Measurements from ENCODE around the gene S100A10. TPM values are rescaled to one million over a fixed set of nuclear protein-coding genes. Genes with fewer than 3 reads are reported as not detected.

S100A10 gene
- total and polyA plus RNA-seq, 2 of the 4 experiments (the other 2 are of a cell fraction): 86.0 to 277 TPM

- H3K79me1 ChIP-seq (ENCODE audit: low read depth in 1 of 2, low read length in 2 of 2): no peaks in the 10 kb centered on the region
- no peak overlapping the region for H2AFZ ChIP-seq (replicated peaks; ENCODE audit: low read length, poor library complexity)
- no peak overlapping the region for H2AK9ac ChIP-seq (replicated peaks; ENCODE audit: low read depth, low read length, poor library complexity)
- intact Hi-C loops (cut with micrococcal nuclease): loop anchor here (5.0 kb wide), 1 partner anchor 34 kb away; no protein-coding TSS in a partner anchor
- in situ Hi-C loops (cut with MboI; ENCODE audit: low sequenced_read_pairs): no loop called here
- no peak overlapping the region for H3K27ac ChIP-seq (ENCODE audit: insufficient read depth, low read length)
- H4K20me1 ChIP-seq (ENCODE audit: insufficient read depth, low read length): peaks cover 5% of the 10 kb centered on the region; the same call in 1 of the 2 replicates
- TF ChIP-seq ELK1 (IDR thresholded peaks at IDR 0.05; ENCODE audit: borderline replicate concordance, low read depth, low read length): no peak
- no peak for TF ChIP-seq BHLHE40 (IDR thresholded peaks at IDR 0.05; ENCODE audit: low read depth, low read length)
- no peak for TF ChIP-seq RAD21 (IDR thresholded peaks at IDR 0.05; ENCODE audit: low read length)
- no peak for TF ChIP-seq MAFK (IDR thresholded peaks at IDR 0.05; ENCODE audit: low read depth, low read length)
- no peak for TF ChIP-seq SMC3 (IDR thresholded peaks at IDR 0.05; ENCODE audit: low read depth, low read length)
- TF ChIP-seq POLR2A (IDR thresholded peaks at IDR 0.05; ENCODE audit: low read depth, low read length): no peak
- TF ChIP-seq CHD1 (IDR thresholded peaks at IDR 0.05; ENCODE audit: low read depth, low read length): no peak
- no peak for TF ChIP-seq USF2 (IDR thresholded peaks at IDR 0.05; ENCODE audit: low read depth, low read length)
- no peak for TF ChIP-seq CTCF (conservative IDR thresholded peaks at IDR 0.05; ENCODE audit: low read depth, low read length)
- TF ChIP-seq MXI1 (IDR thresholded peaks at IDR 0.05; ENCODE audit: borderline replicate concordance, low read depth, low read length): no peak
- TF ChIP-seq RFX5 (IDR thresholded peaks at IDR 0.05; ENCODE audit: low read depth, low read length): no peak
- TF ChIP-seq FOS (IDR thresholded peaks at IDR 0.05; ENCODE audit: low read depth, low read length): no peak
- no peak for TF ChIP-seq CEBPB (IDR thresholded peaks at IDR 0.05; ENCODE audit: low read depth, low read length)
- no peak for TF ChIP-seq RCOR1 (IDR thresholded peaks at IDR 0.05; ENCODE audit: insufficient replicate concordance, low read length)
- no peak for TF ChIP-seq NFE2L2 (IDR thresholded peaks at IDR 0.05; ENCODE audit: low read depth, low read length)
- no peak for TF ChIP-seq MAZ (IDR thresholded peaks at IDR 0.05; ENCODE audit: borderline replicate concordance, low read depth, low read length)
- H4K5ac ChIP-seq (ENCODE audit: low read depth, low read length): no peak overlapping the region
- DNase-seq (no peak), ATAC-seq (ENCODE audit: low read depth) (no peak)
- no peak overlapping the region for H3K18ac ChIP-seq (ENCODE audit: low read depth, low read length)
- no peak overlapping the region for H2BK120ac ChIP-seq (ENCODE audit: low read depth, low read length)
- H3K9me3 ChIP-seq (ENCODE audit: control insufficient read depth, insufficient read depth, low read length): no peaks in the 10 kb centered on the region
- no peak overlapping the region for H2BK5ac ChIP-seq (ENCODE audit: low read depth, low read length, poor library complexity, severe bottlenecking)
- H3K23ac ChIP-seq (ENCODE audit: low read depth, low read length): no peak overlapping the region
- H3K4me3 ChIP-seq (ENCODE audit: insufficient read depth, low read depth, low read length): no peak overlapping the region
- H4K91ac ChIP-seq (ENCODE audit: insufficient read depth, low read depth, low read length): no peak overlapping the region
- no peaks in the 10 kb centered on the region for H3K4me1 ChIP-seq (ENCODE audit: control insufficient read depth, insufficient read depth, low read length)
- BruUV-seq (replicated peaks): no TSS peak
- H3K14ac ChIP-seq (replicated peaks; ENCODE audit: low read depth, low read length): no peak overlapping the region
- no peak overlapping the region for H4K8ac ChIP-seq (ENCODE audit: low read depth in 2 of 2, low read length in 2 of 2)
- H3K4me2 ChIP-seq (ENCODE audit: low read depth, low read length): no peak overlapping the region
- no peaks in the 10 kb centered on the region for H3K27me3 ChIP-seq (ENCODE audit: control insufficient read depth, insufficient read depth, low read length)
- CTCF ChIA-PET: no interaction called here
- H2BK20ac ChIP-seq (ENCODE audit: low read depth, low read length): no peak overlapping the region
- H2BK15ac ChIP-seq (ENCODE audit: low read depth, low read length): no peak overlapping the region
- dilution Hi-C loops (cut with HindIII; ENCODE audit: low sequenced_read_pairs, unreplicated experiment): no loop called here
- POLR2A ChIA-PET (ENCODE audit: unreplicated experiment): no interaction called here
- no peak overlapping the region for H3K56ac ChIP-seq (ENCODE audit: extremely low read depth, insufficient read depth, low read length)
- no peak overlapping the region for H3K9ac ChIP-seq (ENCODE audit: low read depth, low read length)
- no peak overlapping the region for H2AK5ac ChIP-seq (ENCODE audit: low read depth, low read length)
- no peak overlapping the region for H3K4ac ChIP-seq (ENCODE audit: low read depth, low read length)
- peaks cover 4% of the 10 kb centered on the region; the same call in 1 of the 2 replicates for H3K9me1 ChIP-seq (ENCODE audit: insufficient read depth, low read length)
- no peaks in the 10 kb centered on the region for H3K36me3 ChIP-seq (ENCODE audit: control insufficient read depth, insufficient read depth, low read length)
Measured at GRCh38 chr1:151966061-151966460, 27.6 kb downstream of the S100A10 start.

Measured in IMR-90 (cell line).